Measurements from ENCODE around the gene ZNF625.

GRCh38 chr19:12133069-12133468 lies 23.5 kb downstream of the ZNF625 start:
- no peak for TF ChIP-seq TAF1 (IDR thresholded peaks at IDR 0.05; ENCODE audit: low read depth, low read length)
- no peak for TF ChIP-seq POLR2A (IDR thresholded peaks at IDR 0.05; ENCODE audit: low read depth, low read length)
- TF ChIP-seq POLR2AphosphoS5 (IDR thresholded peaks at IDR 0.05; ENCODE audit: low read depth, low read length), result no peak
